ENCODE measurements around the gene WSB1. TPM values are rescaled to one million over a fixed set of nuclear protein-coding genes. Genes with fewer than 3 reads are reported as not detected.

Gene WSB1
- total and polyA plus RNA-seq, 2 of the 8 experiments (the other 6 are each of a cell fraction or from before 2014, with no cell fraction given): 113 to 140 TPM

GRCh38 chr17:27352448-27353032 lies 58.6 kb downstream of the WSB1 start:
- Histone ChIP-seq H2AFZ (ENCODE audit: low read length) (no peak overlapping the region), H3K79me2 (ENCODE audit: control insufficient read depth in 1 of 2, insufficient read depth in 2 of 2, low read length in 2 of 2) (no peaks in the 10 kb centered on the region), H3K9ac (replicated peaks in 1 of 4; ENCODE audit: extremely low read depth in 1 of 4, low read depth in 3 of 4, low read length in 3 of 4) (0 out of 7 replicates have a peak overlapping the region, but pooled peaks of 1 of the 4 experiments have one; percentile 7), H3K36me3 (ENCODE audit: control insufficient read depth in 2 of 4, insufficient read depth in 4 of 4, low read length in 3 of 4) (no peaks in the 10 kb centered on the region), H3K4me2 (ENCODE audit: insufficient read depth in 1 of 2, low read depth in 2 of 2, low read length in 2 of 2) (peak overlapping the region; percentile 38 to 72), H3K27me3 (replicated peaks in 1 of 4; ENCODE audit: control insufficient read depth in 3 of 4, extremely low read depth in 1 of 4, insufficient read depth in 3 of 4, low read length in 3 of 4) (no peaks in the 10 kb centered on the region), H2BK120ac (replicated peaks; ENCODE audit: low read depth, low read length) (no peak overlapping the region), H4K5ac (ENCODE audit: insufficient read length, low read depth, low read length) (no peak overlapping the region), H3K4me1 (replicated peaks in 1 of 4; ENCODE audit: control insufficient read depth in 3 of 4, insufficient read depth in 4 of 4, low read length in 3 of 4) (peaks cover 0 to 9% (median 4%) of the 10 kb centered on the region in 4 experiments; a peak in 3 of 7 replicates), H4K8ac (ENCODE audit: extremely low read depth, insufficient read depth, low read length) (peak overlapping the region; percentile 89; the same call in 1 of the 2 replicates), H4K20me1 (replicated peaks in 1 of 2; ENCODE audit: control insufficient read depth in 1 of 2, insufficient read depth in 2 of 2, low read length in 2 of 2) (no peaks in the 10 kb centered on the region), H3K23ac (ENCODE audit: insufficient read length) (no peak overlapping the region), H3K18ac (ENCODE audit: extremely low read depth, low read length) (no peak overlapping the region), H2BK20ac (ENCODE audit: low read length) (no peak overlapping the region), H2BK15ac (ENCODE audit: low read length) (0 out of 2 replicates have a peak overlapping the region, but pooled peaks have one; percentile 20), H3K9me3 (ENCODE audit: insufficient read depth in 2 of 2, low read depth in 1 of 2, low read length in 1 of 2) (no peaks in the 10 kb centered on the region), H3K4me3 (ENCODE audit: extremely low read depth in 1 of 4, insufficient read depth in 2 of 4, low read depth in 3 of 4, low read length in 4 of 4) (peak overlapping the region in 3 of 4 experiments; percentile 47 to 94 (median 62); a peak in 4 of 8 replicates), H3K27ac (ENCODE audit: low read depth, low read length) (no peak overlapping the region), H4K91ac (replicated peaks; ENCODE audit: insufficient read length, low read length) (no peak overlapping the region), H2AK5ac (ENCODE audit: low read depth, low read length) (no peak overlapping the region), H3K79me1 (ENCODE audit: low read depth, low read length) (peaks cover 2% of the 10 kb centered on the region; the same call in 1 of the 2 replicates), H3K23me2 (ENCODE audit: low read depth, low read length) (peaks cover 4% of the 10 kb centered on the region; the same call in 1 of the 2 replicates), H3K14ac (ENCODE audit: insufficient read length) (no peak overlapping the region), H2BK5ac (ENCODE audit: low read depth, low read length) (no peak overlapping the region), H2BK12ac (ENCODE audit: low read depth, low read length) (peak overlapping the region; percentile 20; the same call in 1 of the 2 replicates), H3K56ac (replicated peaks; ENCODE audit: insufficient read length, low read depth, low read length) (no peak overlapping the region), H3K4ac (replicated peaks; ENCODE audit: insufficient read length, low read depth, low read length) (no peak overlapping the region)
- no peak for DNase-seq (ENCODE audit: low read depth in 1 of 2, low spot score in 2 of 2)
- FAIRE-seq: no peak
- CTCF ChIA-PET (ENCODE audit: partially characterized antibody): interaction anchor here (0.9 to 4.6 kb wide), 4 partner anchors 28 to 248 kb away, joined by 3 to 42 read pairs (median 4); no protein-coding TSS in a partner anchor
- POLR2A ChIA-PET (ENCODE audit: partially characterized antibody): interaction anchor here (1.3 to 2.2 kb wide), 2 partner anchors 9 to 58 kb away, joined by 3 to 6 read pairs; no protein-coding TSS in a partner anchor
- WGBS, 2 experiments (ENCODE audit: extremely low coverage in 1 of 2, insufficient coverage in 1 of 2, insufficient read length in 1 of 2, insufficient replicate concordance in 2 of 2, low coverage in 1 of 2, low lambda C conversion rate in 2 of 2, missing lambda C conversion rate in 1 of 2): 85% methylated on average over 6 of the region's 6 CpGs; no CpG with 5 or more reads in 1 of the 2 experiments
- TF ChIP-seq BCL11A (IDR thresholded peaks at IDR 0.05; ENCODE audit: low read depth in 2 of 2, low read length in 2 of 2): no peak

Measured in H1 (cell line).